Measurements from ENCODE around the gene CNTN4. TPM values are rescaled to one million over a fixed set of nuclear protein-coding genes. Genes with fewer than 3 reads are reported as not detected.
A peak's percentile ranks its signal among the peaks of the same experiment; 100 is the strongest.

Gene CNTN4
- total RNA-seq, 1 donor from 2014 or later, result 1.6 TPM

- DNase-seq (ENCODE audit: low read depth), result peak; percentile 20
- H3K4me3 ChIP-seq (ENCODE audit: low read depth, low read length), result no peak overlapping the region
- no peak for TF ChIP-seq CTCF (conservative IDR thresholded peaks at IDR 0.05; ENCODE audit: low read depth, low read length)
These were observed 724.4 kb downstream of the CNTN4 start for GRCh38 chr3:2823031-2823430.

- TF ChIP-seq CTCF (conservative IDR thresholded peaks at IDR 0.05; ENCODE audit: low read depth, low read length), result no peak
- no peak for DNase-seq (ENCODE audit: low read depth)
- H3K4me3 ChIP-seq (ENCODE audit: low read depth, low read length), result no peak overlapping the region
These were observed 725.0 kb downstream of the CNTN4 start for GRCh38 chr3:2823437-2824211.

- no peak for DNase-seq (ENCODE audit: low read depth)
- TF ChIP-seq CTCF (conservative IDR thresholded peaks at IDR 0.05; ENCODE audit: low read depth, low read length), result no peak
- H3K4me3 ChIP-seq (ENCODE audit: low read depth, low read length), result no peak overlapping the region
These were observed 727.4 kb downstream of the CNTN4 start for GRCh38 chr3:2826036-2826435.

- TF ChIP-seq CTCF (conservative IDR thresholded peaks at IDR 0.05; ENCODE audit: low read depth, low read length), result no peak
- no peak for DNase-seq (ENCODE audit: low read depth)
These were observed 727.8 kb downstream of the CNTN4 start for GRCh38 chr3:2826453-2826852.

GRCh38 chr3:2837239-2837638 is 738.6 kb downstream of the CNTN4 start:
- DNase-seq (ENCODE audit: low read depth), result no peak
- TF ChIP-seq CTCF (conservative IDR thresholded peaks at IDR 0.05; ENCODE audit: low read depth, low read length), result no peak
- H3K4me3 ChIP-seq (ENCODE audit: low read depth, low read length), result no peak overlapping the region

More at GRCh38 chr3:2826453-2826852, 727.8 kb downstream of the CNTN4 start:
- no peak overlapping the region for H3K4me3 ChIP-seq (ENCODE audit: low read depth, low read length)

GRCh38 chr3:2837910-2838309 is 739.2 kb downstream of the CNTN4 start:
- H3K4me3 ChIP-seq (ENCODE audit: low read depth, low read length), result no peak overlapping the region
- DNase-seq (ENCODE audit: low read depth), result no peak
- TF ChIP-seq CTCF (conservative IDR thresholded peaks at IDR 0.05; ENCODE audit: low read depth, low read length), result no peak

Data from epithelial cell of proximal tubule (primary cell).